Measurements from ENCODE around the gene RPL31. TPM values are rescaled to one million over a fixed set of nuclear protein-coding genes. Genes with fewer than 3 reads are reported as not detected.

Gene RPL31
- total RNA-seq, 1 experiment from 2014 or later: 1,158 TPM

- BruUV-seq (replicated peaks): no TSS peak
- Mint-ChIP-seq H3K27me3 (ENCODE audit: unreplicated experiment) (no peaks in the 10 kb centered on the region), H3K4me3 (ENCODE audit: low read depth, unreplicated experiment) (no peak overlapping the region), H3K4me1 (ENCODE audit: low read depth, unreplicated experiment) (no peaks in the 10 kb centered on the region), H3K27ac (ENCODE audit: unreplicated experiment) (no peak overlapping the region), H3K36me3 (ENCODE audit: insufficient read depth, unreplicated experiment) (peaks cover 67% of the 10 kb centered on the region), H3K9me3 (ENCODE audit: low read depth, unreplicated experiment) (no peaks in the 10 kb centered on the region)
- TF ChIP-seq, protein P1, sequence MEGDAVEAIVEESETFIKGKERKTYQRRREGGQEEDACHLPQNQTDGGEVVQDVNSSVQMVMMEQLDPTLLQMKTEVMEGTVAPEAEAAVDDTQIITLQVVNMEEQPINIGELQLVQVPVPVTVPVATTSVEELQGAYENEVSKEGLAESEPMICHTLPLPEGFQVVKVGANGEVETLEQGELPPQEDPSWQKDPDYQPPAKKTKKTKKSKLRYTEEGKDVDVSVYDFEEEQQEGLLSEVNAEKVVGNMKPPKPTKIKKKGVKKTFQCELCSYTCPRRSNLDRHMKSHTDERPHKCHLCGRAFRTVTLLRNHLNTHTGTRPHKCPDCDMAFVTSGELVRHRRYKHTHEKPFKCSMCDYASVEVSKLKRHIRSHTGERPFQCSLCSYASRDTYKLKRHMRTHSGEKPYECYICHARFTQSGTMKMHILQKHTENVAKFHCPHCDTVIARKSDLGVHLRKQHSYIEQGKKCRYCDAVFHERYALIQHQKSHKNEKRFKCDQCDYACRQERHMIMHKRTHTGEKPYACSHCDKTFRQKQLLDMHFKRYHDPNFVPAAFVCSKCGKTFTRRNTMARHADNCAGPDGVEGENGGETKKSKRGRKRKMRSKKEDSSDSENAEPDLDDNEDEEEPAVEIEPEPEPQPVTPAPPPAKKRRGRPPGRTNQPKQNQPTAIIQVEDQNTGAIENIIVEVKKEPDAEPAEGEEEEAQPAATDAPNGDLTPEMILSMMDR (IDR thresholded peaks at IDR 0.05; ENCODE audit: unreplicated experiment): no peak
- intact Hi-C loops (cut with micrococcal nuclease; ENCODE audit: unreplicated experiment): no loop called here
- CTCF ChIA-PET: no interaction called here
- no peak for DNase-seq
Observed at GRCh38 chr2:100990166-100990565, 11.9 kb upstream of the RPL31 start.

DNA sequence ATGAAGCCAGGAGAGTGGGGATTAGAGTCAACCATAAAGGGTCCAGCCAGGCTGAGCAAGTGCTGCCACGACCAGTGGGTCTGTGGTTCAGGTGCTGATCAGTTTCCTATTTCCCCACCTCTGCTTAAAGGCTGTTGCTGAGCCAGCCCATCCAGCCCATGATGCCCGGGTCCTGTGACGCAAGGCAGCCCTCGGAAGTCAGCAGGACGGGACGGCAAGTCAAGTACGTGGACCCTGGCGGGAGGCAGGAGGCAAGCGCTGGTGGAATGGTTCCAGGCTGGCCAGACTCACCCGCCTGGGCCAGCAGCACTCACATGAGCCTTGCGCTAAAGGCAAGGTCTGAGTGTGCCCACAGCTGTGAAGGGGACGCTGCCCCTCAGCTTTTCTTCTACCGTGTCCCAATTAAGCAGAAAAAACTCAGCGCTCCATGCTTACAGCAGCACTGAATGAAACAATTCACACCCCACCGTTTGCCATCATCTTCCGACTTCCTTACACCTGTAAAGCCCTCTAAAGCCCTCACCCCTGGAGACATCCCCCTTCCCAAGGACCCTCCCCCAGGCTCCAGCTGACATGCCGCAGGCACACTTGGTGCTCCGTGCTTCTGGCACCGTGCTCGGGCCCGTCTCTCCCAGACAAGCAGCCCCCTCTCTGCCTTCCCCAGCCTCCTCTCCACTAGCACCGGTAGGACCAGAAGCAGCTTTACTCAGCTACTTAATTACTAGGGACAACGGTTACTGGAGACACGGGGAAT lies 11.3 kb upstream of the RPL31 start:
- intact Hi-C loops (cut with micrococcal nuclease; ENCODE audit: unreplicated experiment): no loop called here
- Mint-ChIP-seq H3K27me3 (ENCODE audit: unreplicated experiment) (no peaks in the 10 kb centered on the region), H3K9me3 (ENCODE audit: low read depth, unreplicated experiment) (no peaks in the 10 kb centered on the region), H3K27ac (ENCODE audit: unreplicated experiment) (no peak overlapping the region), H3K4me3 (ENCODE audit: low read depth, unreplicated experiment) (no peak overlapping the region), H3K4me1 (ENCODE audit: low read depth, unreplicated experiment) (no peaks in the 10 kb centered on the region), H3K36me3 (ENCODE audit: insufficient read depth, unreplicated experiment) (peaks cover 65% of the 10 kb centered on the region)
- TF ChIP-seq, protein P1 (IDR thresholded peaks at IDR 0.05; ENCODE audit: unreplicated experiment): no peak
- CTCF ChIA-PET: no interaction called here
- no peak for DNase-seq
- no TSS peak for BruUV-seq (replicated peaks)

DNA sequence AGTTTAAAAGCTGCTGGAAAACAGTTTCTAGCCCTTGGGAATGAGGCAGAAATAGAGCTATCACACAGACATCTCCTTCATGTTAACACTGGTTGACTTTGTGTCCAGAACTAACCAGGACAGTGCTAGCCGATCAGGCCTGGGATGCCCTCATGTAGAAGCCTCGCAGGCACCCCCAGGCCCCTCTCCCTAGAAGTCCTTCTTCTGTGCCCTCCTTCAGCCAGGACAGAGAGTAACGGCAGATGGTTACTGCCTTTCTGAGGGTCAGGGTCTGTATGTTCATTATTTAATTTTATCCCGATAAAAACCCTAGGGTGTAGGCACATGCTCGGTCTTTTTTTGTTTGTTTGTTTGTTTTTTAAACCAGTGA lies 10.7 kb upstream of the RPL31 start:
- CTCF ChIA-PET: no interaction called here
- intact Hi-C loops (cut with micrococcal nuclease; ENCODE audit: unreplicated experiment): no loop called here
- Mint-ChIP-seq H3K27ac (ENCODE audit: unreplicated experiment) (no peak overlapping the region), H3K4me3 (ENCODE audit: low read depth, unreplicated experiment) (no peak overlapping the region), H3K9me3 (ENCODE audit: low read depth, unreplicated experiment) (no peaks in the 10 kb centered on the region), H3K36me3 (ENCODE audit: insufficient read depth, unreplicated experiment) (peaks cover 65% of the 10 kb centered on the region), H3K27me3 (ENCODE audit: unreplicated experiment) (no peaks in the 10 kb centered on the region), H3K4me1 (ENCODE audit: low read depth, unreplicated experiment) (no peaks in the 10 kb centered on the region)
- DNase-seq: no peak
- no TSS peak for BruUV-seq (replicated peaks)
- TF ChIP-seq, protein P1 (IDR thresholded peaks at IDR 0.05; ENCODE audit: unreplicated experiment): no peak

DNA sequence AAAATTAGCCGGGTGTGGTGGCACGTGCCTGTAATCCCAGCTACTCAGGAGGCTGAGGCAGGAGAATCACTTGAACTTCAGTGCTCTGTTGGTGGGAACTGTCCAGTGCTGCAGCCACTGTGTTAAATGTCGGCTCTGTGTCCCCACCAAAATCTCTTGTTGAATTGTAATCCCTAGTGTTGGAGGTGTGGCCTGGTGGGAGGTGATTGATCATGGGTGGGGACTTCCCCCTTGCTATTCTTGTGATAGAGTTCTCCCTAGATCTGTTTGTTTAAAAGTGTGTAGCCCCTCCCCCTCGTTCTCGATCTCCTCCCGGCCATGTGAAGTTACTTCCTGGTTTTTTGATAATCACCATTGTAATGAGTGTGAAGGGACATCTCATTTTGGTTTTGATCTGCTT lies 9.8 kb upstream of the RPL31 start:
- TF ChIP-seq, protein P1 (IDR thresholded peaks at IDR 0.05; ENCODE audit: unreplicated experiment): no peak
- Mint-ChIP-seq H3K27ac (ENCODE audit: unreplicated experiment) (no peak overlapping the region), H3K36me3 (ENCODE audit: insufficient read depth, unreplicated experiment) (peaks cover 71% of the 10 kb centered on the region), H3K4me1 (ENCODE audit: low read depth, unreplicated experiment) (no peaks in the 10 kb centered on the region), H3K9me3 (ENCODE audit: low read depth, unreplicated experiment) (no peaks in the 10 kb centered on the region), H3K27me3 (ENCODE audit: unreplicated experiment) (no peaks in the 10 kb centered on the region), H3K4me3 (ENCODE audit: low read depth, unreplicated experiment) (no peak overlapping the region)
- no TSS peak for BruUV-seq (replicated peaks)
- intact Hi-C loops (cut with micrococcal nuclease; ENCODE audit: unreplicated experiment): no loop called here
- DNase-seq: no peak
- CTCF ChIA-PET: no interaction called here

All from Calu3 (cell line).